IPS-15b (cell line): ENCODE results near the gene HCRTR2.
"Not testable (repeated sequence)": the region's sequence is repeated elsewhere in the genome, so short reads cannot be mapped to it uniquely, and the experiment has no call there.

Experiments used
- H3K27me3 ChIP-seq: one replicate; pipeline ENCODE4 v1.6.1; 2013; ENCODE audit warnings: low read length; ENCODE audit not compliant: control insufficient read depth, insufficient read depth
- H3K36me3 ChIP-seq: one replicate; pipeline ENCODE4 v1.6.1; 2013; ENCODE audit warnings: low read length; ENCODE audit not compliant: control insufficient read depth, insufficient read depth
- H3K4me1 ChIP-seq: one replicate; pipeline ENCODE4 v1.6.1; 2013; ENCODE audit warnings: mild to moderate bottlenecking, low read length; ENCODE audit not compliant: control insufficient read depth, insufficient read depth
- H3K4me3 ChIP-seq: one replicate; pipeline ENCODE4 v1.5.1; 2013; ENCODE audit warnings: low read depth, low read length
- H3K9ac ChIP-seq: one replicate; pipeline ENCODE4 v1.6.1; 2013; ENCODE audit warnings: low read depth, mild to moderate bottlenecking, low read length
- H3K9me3 ChIP-seq: one replicate; pipeline ENCODE4 v1.6.1; 2013; ENCODE audit warnings: mild to moderate bottlenecking, low read length; ENCODE audit not compliant: control insufficient read depth, insufficient read depth

The HCRTR2 gene

DNA sequence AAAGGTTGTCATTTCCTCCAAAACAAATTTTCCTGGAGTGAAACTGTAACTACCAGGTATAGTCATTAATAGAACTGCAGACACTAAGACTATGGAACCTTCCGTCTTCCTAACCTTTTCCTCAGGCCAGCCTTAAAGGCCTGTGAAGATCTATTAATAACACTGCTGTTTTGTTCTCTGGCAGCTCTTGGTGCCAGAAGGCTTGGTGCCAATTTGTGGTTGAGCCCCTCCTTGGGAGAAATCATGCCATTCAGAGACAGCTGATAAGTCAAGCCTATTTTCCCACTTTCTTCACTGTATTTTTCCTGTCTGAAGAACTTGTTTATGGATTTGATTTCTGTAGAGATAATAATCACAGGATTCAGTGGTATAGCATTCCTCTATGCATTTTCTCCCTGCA lies 64.8 kb downstream of the HCRTR2 start:
- Histone ChIP-seq H3K9ac (no peak overlapping the region), H3K27me3 (no peaks in the 10 kb centered on the region), H3K4me1 (no peaks in the 10 kb centered on the region), H3K4me3 (no peak overlapping the region), H3K9me3 (no peaks in the 10 kb centered on the region), H3K36me3 (no peaks in the 10 kb centered on the region)

DNA sequence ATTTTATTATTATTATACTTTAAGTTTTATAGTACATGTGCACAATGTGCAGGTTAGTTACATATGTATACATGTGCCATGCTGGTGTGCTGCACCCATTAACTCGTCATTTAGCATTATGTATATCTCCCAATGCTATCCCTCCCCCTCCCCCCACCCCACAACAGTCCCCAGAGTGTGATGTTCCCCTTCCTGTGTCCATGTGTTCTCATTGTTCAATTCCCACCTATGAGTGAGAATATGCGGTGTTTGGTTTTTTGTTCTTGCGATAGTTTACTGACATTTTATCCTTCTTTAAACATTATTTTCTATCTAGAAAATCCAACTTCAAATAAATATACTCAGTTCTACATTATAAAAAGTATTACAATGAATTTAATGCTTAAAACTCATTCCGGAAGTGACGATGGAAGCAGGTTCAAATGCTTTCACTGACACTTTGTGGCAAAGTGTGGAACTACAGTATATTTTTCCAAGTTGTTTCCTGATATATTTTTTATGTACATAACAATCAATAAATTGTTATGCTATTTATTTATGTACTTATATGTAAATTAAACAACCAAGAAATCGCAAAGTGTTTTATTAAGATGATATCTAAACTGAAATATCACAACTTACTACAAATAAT lies 66.8 kb downstream of the HCRTR2 start:
- H3K4me1 ChIP-seq, H3K36me3 ChIP-seq, H3K9me3 ChIP-seq, H3K27me3 ChIP-seq, H3K9ac ChIP-seq, H3K4me3 ChIP-seq: not testable (repeated sequence)

DNA sequence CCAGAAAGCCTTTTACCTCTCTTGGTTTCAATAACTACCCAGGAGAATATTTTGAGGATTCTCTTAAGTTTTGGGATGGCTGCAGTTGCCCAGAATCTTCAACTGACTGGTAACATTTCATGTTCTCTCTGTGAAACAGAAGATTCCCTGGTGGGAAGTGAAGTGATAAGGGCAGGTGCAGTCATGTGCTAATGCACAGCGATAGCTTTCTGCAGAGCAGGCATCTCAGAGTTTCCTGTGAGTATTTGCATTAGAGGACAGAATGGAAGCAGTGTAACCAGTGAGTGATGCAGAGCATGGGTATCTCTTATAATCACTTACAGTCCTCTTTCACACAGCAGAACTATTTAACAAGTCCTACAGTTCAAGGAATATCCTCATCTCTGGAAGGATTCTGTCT lies 76.1 kb downstream of the HCRTR2 start:
- H3K9ac ChIP-seq = no peak overlapping the region
- peaks cover 3% of the 10 kb centered on the region for H3K4me1 ChIP-seq
- no peaks in the 10 kb centered on the region for H3K36me3 ChIP-seq
- H3K4me3 ChIP-seq = no peak overlapping the region
- H3K27me3 ChIP-seq = no peaks in the 10 kb centered on the region
- no peaks in the 10 kb centered on the region for H3K9me3 ChIP-seq

DNA sequence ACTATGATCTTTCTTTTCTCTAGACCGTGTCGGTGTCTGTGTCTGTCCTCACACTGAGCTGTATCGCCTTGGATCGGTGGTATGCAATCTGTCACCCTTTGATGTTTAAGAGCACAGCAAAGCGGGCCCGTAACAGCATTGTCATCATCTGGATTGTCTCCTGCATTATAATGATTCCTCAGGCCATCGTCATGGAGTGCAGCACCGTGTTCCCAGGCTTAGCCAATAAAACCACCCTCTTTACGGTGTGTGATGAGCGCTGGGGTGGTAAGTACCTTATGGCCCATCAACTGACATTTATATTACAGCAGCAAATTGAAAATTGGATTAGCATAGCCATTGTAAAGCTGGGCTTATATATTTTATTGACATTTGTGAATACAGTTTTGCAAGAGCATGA lies 80.8 kb downstream of the HCRTR2 start:
- Histone ChIP-seq H3K27me3 (no peaks in the 10 kb centered on the region), H3K9ac (no peak overlapping the region), H3K9me3 (no peaks in the 10 kb centered on the region), H3K36me3 (no peaks in the 10 kb centered on the region), H3K4me1 (peaks cover 3% of the 10 kb centered on the region), H3K4me3 (no peak overlapping the region)

DNA sequence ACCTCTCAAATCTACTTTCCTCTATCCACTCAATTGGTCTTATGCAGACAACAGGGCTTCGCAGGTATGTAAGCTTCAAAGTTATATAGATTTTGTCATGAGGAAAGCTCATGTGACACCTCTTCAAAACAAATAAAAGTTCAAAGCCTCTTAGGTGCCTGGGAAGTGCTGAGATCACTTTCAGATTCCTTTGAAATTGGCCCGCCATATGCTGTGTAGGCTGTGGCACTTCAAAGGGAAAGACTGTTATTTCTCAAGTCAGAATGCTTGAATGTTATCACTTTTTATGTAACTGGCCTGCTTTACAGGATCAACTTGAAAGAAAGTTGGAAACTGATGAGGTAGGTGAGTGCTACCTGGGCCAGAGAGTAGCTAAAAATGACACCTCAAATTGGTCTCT lies 85.9 kb downstream of the HCRTR2 start:
- Histone ChIP-seq H3K9me3 (no peaks in the 10 kb centered on the region), H3K9ac (no peak overlapping the region), H3K4me3 (no peak overlapping the region), H3K4me1 (no peaks in the 10 kb centered on the region), H3K36me3 (no peaks in the 10 kb centered on the region), H3K27me3 (no peaks in the 10 kb centered on the region)

DNA sequence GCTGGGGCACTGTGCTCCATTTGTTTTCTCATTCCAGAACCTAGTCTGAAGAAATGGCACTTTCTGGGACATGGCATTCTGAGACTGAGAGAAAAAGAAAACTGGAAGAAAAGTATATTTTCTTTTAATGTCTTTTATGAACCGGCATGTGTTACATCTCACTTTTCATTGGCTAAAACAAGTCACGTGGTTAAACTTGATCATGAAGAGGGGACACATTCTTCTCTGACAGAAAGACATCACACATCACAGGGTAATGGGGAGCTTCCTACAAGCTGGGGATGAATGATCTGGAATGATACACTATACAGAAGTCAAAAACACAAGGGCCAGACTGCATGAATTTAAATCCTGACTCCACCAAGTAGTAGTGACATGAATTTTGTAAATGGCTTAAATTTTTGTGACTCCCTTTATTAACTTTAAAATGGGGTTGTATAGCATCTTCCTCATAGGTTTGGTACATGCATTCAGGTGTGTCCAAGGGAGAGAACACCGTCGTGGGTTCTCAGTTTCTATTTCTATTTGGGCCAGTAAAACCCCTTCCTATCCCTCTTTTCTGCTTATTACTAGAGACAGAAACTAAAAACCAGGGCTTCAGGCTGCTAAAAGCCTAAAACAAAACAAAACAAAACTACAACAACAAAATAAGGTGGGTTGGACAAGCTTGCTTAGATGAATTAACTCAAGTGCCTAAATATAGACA lies 91.2 kb downstream of the HCRTR2 start:
- H3K9me3 ChIP-seq = no peaks in the 10 kb centered on the region
- no peaks in the 10 kb centered on the region for H3K36me3 ChIP-seq
- H3K4me1 ChIP-seq = no peaks in the 10 kb centered on the region
- H3K9ac ChIP-seq = no peak overlapping the region
- no peak overlapping the region for H3K4me3 ChIP-seq
- no peaks in the 10 kb centered on the region for H3K27me3 ChIP-seq

DNA sequence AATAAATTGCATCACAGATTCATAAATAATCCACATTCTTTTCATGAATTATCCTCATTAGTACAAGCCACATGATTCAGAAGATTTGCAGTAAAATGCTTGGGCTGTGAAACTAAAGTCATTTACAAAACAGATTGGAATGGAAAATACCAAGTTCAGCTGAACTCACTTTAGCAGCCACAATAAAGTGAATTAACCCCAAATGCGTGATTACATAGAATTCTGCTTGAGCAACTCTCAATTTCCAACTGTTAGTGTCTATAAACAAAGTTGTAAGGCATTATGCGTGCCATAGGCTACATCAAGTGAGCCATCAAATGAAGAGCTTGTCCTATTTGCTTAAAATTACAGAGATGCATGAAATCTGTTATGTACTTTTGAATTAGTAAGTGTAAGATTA lies 92.6 kb downstream of the HCRTR2 start:
- H3K9ac ChIP-seq = no peak overlapping the region
- no peak overlapping the region for H3K4me3 ChIP-seq
- no peaks in the 10 kb centered on the region for H3K36me3 ChIP-seq
- H3K4me1 ChIP-seq = no peaks in the 10 kb centered on the region
- no peaks in the 10 kb centered on the region for H3K9me3 ChIP-seq
- no peaks in the 10 kb centered on the region for H3K27me3 ChIP-seq

DNA sequence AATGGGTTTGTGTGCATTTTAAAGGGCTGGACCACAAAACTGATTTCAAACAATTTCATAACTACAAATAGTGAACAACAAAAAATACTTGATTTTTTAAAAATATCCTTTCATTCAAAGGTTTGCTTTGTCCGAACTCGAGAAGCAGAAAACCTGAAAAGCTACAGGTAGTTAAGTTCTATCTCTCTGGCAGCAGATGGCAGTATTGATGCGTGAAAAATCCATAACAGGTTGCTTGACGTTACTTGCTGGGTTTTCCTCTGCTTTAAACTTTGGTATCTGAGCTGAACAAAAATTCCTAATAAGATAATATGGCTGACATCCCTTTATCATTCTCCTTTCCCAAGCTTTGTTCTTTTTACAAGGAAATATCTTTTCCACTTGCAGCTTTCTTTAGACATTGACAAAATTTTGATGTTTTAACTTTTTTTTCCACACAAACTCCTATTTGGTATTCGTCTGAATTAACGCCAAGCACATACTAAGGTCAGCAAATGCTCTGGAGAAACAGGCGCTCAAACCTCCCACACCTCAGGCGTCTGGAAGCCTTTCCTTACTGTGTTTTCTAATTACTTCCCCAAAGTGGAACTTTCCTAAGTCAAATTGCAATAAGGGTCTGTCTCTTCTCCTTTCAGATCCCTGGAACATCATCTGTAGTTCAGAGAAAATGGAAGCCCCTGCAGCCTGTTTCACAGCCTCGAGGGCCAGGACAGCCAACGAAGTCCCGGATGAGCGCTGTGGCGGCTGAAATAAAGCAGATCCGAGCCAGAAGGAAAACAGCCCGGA lies 102.6 kb downstream of the HCRTR2 start:
- H3K4me3 ChIP-seq = no peak overlapping the region

DNA sequence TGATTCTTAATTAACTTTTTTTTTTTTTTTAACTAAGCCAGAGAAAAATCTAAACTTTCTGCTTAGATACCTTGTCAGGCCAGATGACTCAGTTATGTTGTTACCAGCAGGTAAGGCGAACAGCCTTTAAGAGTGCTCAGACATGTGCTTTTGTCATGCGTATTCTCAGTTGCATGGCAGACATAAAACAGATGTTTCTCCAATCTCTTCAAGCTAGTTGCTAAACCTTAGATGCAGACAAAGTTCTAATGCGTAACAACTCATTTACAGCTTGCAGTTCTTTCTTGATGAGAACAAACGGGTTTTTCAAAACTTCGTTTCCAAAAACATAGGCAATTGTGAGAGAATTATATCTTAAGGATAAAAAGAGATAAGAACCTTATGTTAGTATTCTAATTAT lies 103.3 kb downstream of the HCRTR2 start:
- no peaks in the 10 kb centered on the region for H3K9me3 ChIP-seq
- H3K27me3 ChIP-seq = no peaks in the 10 kb centered on the region
- no peak overlapping the region for H3K9ac ChIP-seq
- H3K4me1 ChIP-seq = no peaks in the 10 kb centered on the region
- H3K4me3 ChIP-seq = no peak overlapping the region
- H3K36me3 ChIP-seq = no peaks in the 10 kb centered on the region

More for the DNA sequence above, 102.6 kb downstream of the HCRTR2 start:
- Histone ChIP-seq H3K27me3 (no peaks in the 10 kb centered on the region), H3K9ac (no peak overlapping the region), H3K9me3 (no peaks in the 10 kb centered on the region), H3K4me1 (no peaks in the 10 kb centered on the region), H3K36me3 (no peaks in the 10 kb centered on the region)

DNA sequence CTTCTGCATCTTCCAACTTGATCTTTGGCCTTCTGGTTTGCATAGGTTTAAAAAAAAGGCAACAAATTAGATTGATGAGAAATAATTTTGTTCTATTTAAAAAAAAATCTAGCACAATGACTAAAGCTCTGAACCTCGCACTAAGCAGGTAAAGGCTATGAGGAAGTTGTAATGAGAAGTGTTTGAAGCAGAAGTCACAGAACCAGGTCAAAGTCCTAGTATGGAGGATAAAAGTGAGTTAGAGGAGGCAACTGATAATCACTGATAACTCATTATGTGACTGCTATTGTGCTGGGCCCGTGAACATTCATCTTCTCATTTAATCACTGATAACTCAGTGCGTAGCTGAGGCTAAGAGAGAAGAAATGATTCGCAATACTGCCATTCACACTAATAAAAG lies 106.9 kb downstream of the HCRTR2 start:
- H3K4me1 ChIP-seq = no peaks in the 10 kb centered on the region
- no peaks in the 10 kb centered on the region for H3K9me3 ChIP-seq
- H3K4me3 ChIP-seq = no peak overlapping the region
- no peaks in the 10 kb centered on the region for H3K27me3 ChIP-seq
- no peaks in the 10 kb centered on the region for H3K36me3 ChIP-seq
- H3K9ac ChIP-seq = no peak overlapping the region

DNA sequence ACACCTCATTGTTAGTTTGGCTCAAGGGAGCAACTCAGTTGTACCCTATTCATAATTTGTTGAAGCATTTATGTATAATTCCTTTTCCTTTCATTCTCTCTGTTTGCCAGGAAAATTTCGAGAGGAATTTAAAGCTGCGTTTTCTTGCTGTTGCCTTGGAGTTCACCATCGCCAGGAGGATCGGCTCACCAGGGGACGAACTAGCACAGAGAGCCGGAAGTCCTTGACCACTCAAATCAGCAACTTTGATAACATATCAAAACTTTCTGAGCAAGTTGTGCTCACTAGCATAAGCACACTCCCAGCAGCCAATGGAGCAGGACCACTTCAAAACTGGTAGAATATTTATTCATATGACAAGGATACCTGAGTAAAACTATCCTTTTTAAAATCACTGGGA lies 107.8 kb downstream of the HCRTR2 start:
- H3K9me3 ChIP-seq = no peaks in the 10 kb centered on the region
- no peaks in the 10 kb centered on the region for H3K27me3 ChIP-seq
- no peak overlapping the region for H3K9ac ChIP-seq
- no peak overlapping the region for H3K4me3 ChIP-seq
- H3K4me1 ChIP-seq = no peaks in the 10 kb centered on the region
- H3K36me3 ChIP-seq = no peaks in the 10 kb centered on the region

DNA sequence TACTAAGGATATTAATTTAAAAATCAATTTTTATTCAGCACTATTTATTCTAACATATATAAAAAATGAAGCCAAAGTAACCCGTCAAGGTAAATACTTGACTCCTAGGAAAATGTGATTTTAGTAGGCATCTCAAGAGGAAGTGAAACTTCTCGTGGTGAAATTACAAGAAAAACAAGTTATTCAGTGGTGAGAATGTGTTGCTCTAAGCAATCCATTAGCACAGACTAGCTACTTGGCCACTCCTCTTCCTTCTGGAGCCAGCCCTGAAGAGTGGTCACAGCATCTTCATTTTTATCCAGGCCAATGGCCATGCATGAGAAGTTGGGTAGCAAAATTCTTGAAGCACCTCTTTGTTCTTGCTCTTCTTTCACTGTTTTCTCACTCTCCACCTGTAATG lies 112.5 kb downstream of the HCRTR2 start:
- Histone ChIP-seq H3K9ac (no peak overlapping the region), H3K27me3 (no peaks in the 10 kb centered on the region), H3K9me3 (no peaks in the 10 kb centered on the region), H3K4me3 (no peak overlapping the region), H3K36me3 (no peaks in the 10 kb centered on the region), H3K4me1 (no peaks in the 10 kb centered on the region)
